HG02610 (cell line): ENCODE results near the gene VEZT.
"Not testable (repeated sequence)": the region's sequence is repeated elsewhere in the genome, so short reads cannot be mapped to it uniquely, and the experiment has no call there.

ENCODE experiments used
- ATAC-seq: cut with Tn5 transposase; IDR thresholded peaks from one replicate; pipeline ENCODE4 v1.9.1; 2021; ENCODE audit warnings: mild to moderate bottlenecking, moderate library complexity; ENCODE audit not compliant: unreplicated experiment

VEZT gene

GRCh38 chr12:95314756-95315155 is 97.1 kb downstream of the VEZT start:
- not testable (repeated sequence) for ATAC-seq

GRCh38 chr12:95316798-95317197 is 99.2 kb downstream of the VEZT start:
- ATAC-seq: no peak

DNA sequence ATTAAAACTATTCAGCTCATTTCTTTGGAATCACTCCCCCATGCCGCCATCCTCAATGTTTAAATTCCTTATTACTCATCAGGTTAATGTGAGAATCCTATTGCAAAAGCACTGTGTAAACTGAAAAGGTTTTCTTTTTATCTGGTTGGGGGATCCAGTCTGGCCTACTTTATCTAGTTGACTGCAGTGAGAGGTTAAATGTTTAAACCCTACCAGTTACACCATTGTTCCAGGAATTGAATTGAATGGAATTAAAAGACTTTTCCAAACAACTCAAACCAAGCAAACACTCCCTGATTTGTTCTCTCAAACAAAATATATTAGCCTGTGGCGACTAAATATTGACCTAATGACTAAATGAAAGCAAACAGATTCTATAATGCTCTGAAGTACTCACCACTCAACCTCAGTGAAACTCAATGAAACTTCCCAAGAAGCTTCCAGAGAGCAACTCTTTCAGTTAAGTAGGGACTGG is 100.5 kb downstream of the VEZT start:
- ATAC-seq: no peak

GRCh38 chr12:95319694-95320331 is 102.2 kb downstream of the VEZT start:
- no peak for ATAC-seq

GRCh38 chr12:95321516-95322246 is 104.1 kb downstream of the VEZT start:
- no peak for ATAC-seq

- no peak for ATAC-seq
Observed at GRCh38 chr12:95322326-95322725, 104.7 kb downstream of the VEZT start.

DNA sequence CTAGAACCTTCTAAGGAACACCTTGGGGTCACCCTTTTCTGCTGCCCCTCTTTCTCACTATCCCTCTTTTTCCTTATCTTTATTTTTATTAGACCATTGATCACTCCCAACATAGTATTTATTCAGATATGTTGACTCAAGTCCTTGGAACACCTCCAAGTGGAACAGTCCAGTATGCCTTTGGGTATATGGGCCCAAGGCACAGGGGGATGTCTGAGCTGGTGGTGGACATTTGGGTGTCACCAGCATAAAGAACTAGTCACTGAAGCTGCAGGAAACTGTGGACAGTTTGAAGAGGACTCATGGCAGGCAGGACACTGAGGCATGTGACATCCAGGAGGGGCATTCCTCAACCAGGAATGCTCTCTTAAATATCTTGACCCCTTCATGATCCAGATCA is 105.6 kb downstream of the VEZT start:
- no peak for ATAC-seq

GRCh38 chr12:95324246-95324645 is 106.6 kb downstream of the VEZT start:
- not testable (repeated sequence) for ATAC-seq

GRCh38 chr12:95325501-95325900 is 107.9 kb downstream of the VEZT start:
- ATAC-seq: no peak

- ATAC-seq: no peak
Observed at GRCh38 chr12:95326445-95326844, 108.8 kb downstream of the VEZT start.

DNA sequence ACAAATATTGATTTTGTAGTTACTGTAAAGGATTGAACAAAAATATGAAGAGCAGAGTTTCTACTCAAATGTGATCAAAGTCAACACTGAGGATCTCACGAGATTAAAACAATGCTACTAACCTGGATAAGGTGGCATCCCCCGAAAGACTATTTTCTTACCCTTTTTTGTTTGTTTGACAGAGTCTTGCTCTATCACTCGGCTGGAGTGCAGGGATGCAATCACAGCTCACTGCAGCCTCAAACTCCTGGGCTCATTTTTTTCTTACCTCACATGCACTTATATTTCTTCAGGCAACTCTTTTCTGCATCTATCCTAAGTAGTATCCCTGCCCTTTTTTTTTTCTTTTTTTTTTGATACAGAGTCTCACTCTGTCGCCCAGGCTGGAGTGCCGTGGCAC is 109.2 kb downstream of the VEZT start:
- no peak for ATAC-seq

- ATAC-seq: no peak
Observed at GRCh38 chr12:95328708-95329107, 111.1 kb downstream of the VEZT start.

DNA sequence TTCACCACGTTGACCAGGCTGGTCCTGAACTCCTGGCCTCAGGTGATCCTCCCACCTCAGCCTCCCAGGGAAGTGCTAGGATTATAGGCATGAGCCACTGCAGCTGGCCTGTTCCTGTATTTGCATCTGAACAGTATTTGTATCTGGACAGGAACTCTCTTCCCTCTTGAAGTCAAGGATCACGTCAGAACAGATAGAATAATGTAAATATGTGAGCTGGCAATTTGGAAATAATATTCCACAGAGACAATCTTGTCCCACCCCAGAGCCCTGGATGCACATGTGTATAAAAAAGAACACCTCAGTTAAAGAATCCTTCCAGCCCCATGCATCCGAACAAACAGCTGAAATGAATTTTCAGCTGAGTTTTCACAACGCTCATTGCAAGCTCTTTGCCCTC is 118.3 kb downstream of the VEZT start:
- no peak for ATAC-seq

GRCh38 chr12:95336387-95337067 is 118.9 kb downstream of the VEZT start:
- no peak for ATAC-seq

- ATAC-seq: no peak
Observed at GRCh38 chr12:95337146-95337545, 119.5 kb downstream of the VEZT start.

- ATAC-seq: no peak
Observed at GRCh38 chr12:95339086-95339788, 121.6 kb downstream of the VEZT start.

- no peak for ATAC-seq
Observed at GRCh38 chr12:95342008-95342407, 124.4 kb downstream of the VEZT start.

- no peak for ATAC-seq
Observed at GRCh38 chr12:95343461-95344230, 126.0 kb downstream of the VEZT start.

DNA sequence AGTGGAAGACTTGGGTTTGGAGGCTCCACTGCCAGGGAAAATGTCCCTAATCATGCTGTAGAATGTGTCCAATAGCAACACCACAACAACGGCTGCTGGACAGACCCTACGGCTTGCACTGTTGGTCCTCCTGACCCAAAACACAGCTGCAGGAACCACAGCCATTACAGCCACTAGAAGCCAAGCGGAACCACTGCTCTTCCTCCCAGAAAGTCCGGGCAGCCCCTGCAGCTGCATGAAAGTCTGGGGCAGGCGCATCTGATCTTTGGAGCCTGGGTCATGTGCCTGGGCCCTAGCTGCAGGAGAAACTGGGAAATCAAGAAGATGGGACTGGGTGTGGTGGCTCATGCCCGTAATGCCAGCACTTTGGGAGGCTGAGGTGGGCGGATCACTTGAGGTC is 131.7 kb downstream of the VEZT start:
- no peak for ATAC-seq

DNA sequence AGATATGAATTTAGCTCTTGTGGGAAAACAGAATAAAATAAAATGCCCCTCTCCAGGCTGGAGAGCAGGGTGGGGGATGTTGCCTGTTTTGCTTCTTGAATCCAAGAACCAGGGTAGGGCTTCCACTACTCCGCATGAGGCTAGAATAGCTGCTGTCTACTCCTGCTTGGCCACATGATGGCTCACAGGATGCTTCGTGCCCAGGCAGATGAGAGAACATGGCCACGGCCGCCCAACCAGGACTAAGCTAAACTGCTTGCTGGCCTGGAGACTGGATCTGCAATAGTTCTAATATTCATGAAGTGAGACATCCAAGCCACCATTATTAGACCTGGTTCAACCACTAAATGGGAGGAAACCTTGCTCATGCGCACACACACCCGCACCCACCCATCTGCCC is 134.1 kb downstream of the VEZT start:
- no peak for ATAC-seq
